IMR-90 (cell line): ENCODE measurements around the gene TELO2. TPM values are rescaled to one million over a fixed set of nuclear protein-coding genes. Genes with fewer than 3 reads are reported as not detected.

ENCODE experiments used
- ATAC-seq: fragments of 200-7000 bp; cut with Tn5 transposase; 2 replicates; pipeline ENCODE4 v1.9.1; 2020; ENCODE audit warnings: low read depth, mild to moderate bottlenecking, moderate library complexity
- BruUV-seq: library from RNA; stranded (reverse); fragments of 400-500 nt; replicated peaks from 2 replicates; lab custom pipeline; 2021; lab: Mats Ljungman, UMichigan
- CTCF ChIA-PET: fragments of 300-600 bp; formaldehyde crosslinking; extraction: SDS; loops from one replicate; lab custom pipeline; 2021; ENCODE audit warnings: antibody characterized with exemption; lab: Yijun Ruan, JAX
- POLR2A ChIA-PET: fragments of 300-600 bp; sonication (Branson Sonifier 250); formaldehyde crosslinking; loops from one replicate; lab custom pipeline; 2022; ENCODE audit warnings: antibody characterized with exemption; ENCODE audit not compliant: unreplicated experiment; lab: Charles Lee
- DNase-seq: peaks from one replicate; pipeline ENCODE4 v3.0.0; 2013
- H2AFZ ChIP-seq: replicated peaks from 2 replicates; pipeline ENCODE3; 2013; ENCODE audit warnings: low read length, mild to moderate bottlenecking; ENCODE audit not compliant: poor library complexity
- H2AK5ac ChIP-seq: 2 replicates; pipeline ENCODE4 v1.6.1; 2013; ENCODE audit warnings: low read depth, low read length, inconsistent platforms
- H2AK9ac ChIP-seq: replicated peaks from 2 replicates; pipeline ENCODE3; 2013; ENCODE audit warnings: mild to moderate bottlenecking, low read depth, low read length, moderate library complexity; ENCODE audit not compliant: poor library complexity
- H2BK120ac ChIP-seq: 2 replicates; pipeline ENCODE4 v1.6.1; 2013; ENCODE audit warnings: low read depth, low read length, inconsistent platforms
- H2BK15ac ChIP-seq: 3 replicates; pipeline ENCODE4 v1.6.1; 2013; ENCODE audit warnings: low read depth, low read length, inconsistent platforms
- H2BK20ac ChIP-seq: 2 replicates; pipeline ENCODE4 v1.6.1; 2013; ENCODE audit warnings: low read depth, mild to moderate bottlenecking, inconsistent platforms, low read length, moderate library complexity
- H2BK5ac ChIP-seq: 2 replicates; pipeline ENCODE4 v1.6.1; 2013; ENCODE audit warnings: mild to moderate bottlenecking, low read depth, low read length, inconsistent platforms; ENCODE audit not compliant: poor library complexity, severe bottlenecking
- H3K14ac ChIP-seq: replicated peaks from 2 replicates; pipeline ENCODE4 v1.6.1; 2013; ENCODE audit warnings: low read depth, low read length, inconsistent platforms
- H3K18ac ChIP-seq: 2 replicates; pipeline ENCODE4 v1.6.1; 2013; ENCODE audit warnings: low read depth, low read length, control low read depth
- H3K23ac ChIP-seq: 2 replicates; pipeline ENCODE4 v1.6.1; 2013; ENCODE audit warnings: low read depth, low read length, inconsistent platforms
- H3K27ac ChIP-seq: 2 replicates; pipeline ENCODE4 v1.5.1; 2013; ENCODE audit warnings: mild to moderate bottlenecking, control low read depth, low read length; ENCODE audit not compliant: insufficient read depth
- H3K27me3 ChIP-seq: 2 replicates; pipeline ENCODE4 v1.6.1; 2013; ENCODE audit warnings: low read length; ENCODE audit not compliant: control insufficient read depth, insufficient read depth
- H3K36me3 ChIP-seq: 2 replicates; pipeline ENCODE4 v1.6.1; 2013; ENCODE audit warnings: low read length, mixed read lengths; ENCODE audit not compliant: control insufficient read depth, insufficient read depth
- H3K4ac ChIP-seq: 2 replicates; pipeline ENCODE4 v1.6.1; 2013; ENCODE audit warnings: low read depth, low read length, inconsistent platforms
- H3K4me1 ChIP-seq: 2 replicates; pipeline ENCODE4 v1.6.1; 2013; ENCODE audit warnings: low read length, mixed read lengths; ENCODE audit not compliant: control insufficient read depth, insufficient read depth
- H3K4me2 ChIP-seq: 2 replicates; pipeline ENCODE4 v1.6.1; 2013; ENCODE audit warnings: low read depth, mild to moderate bottlenecking, control low read depth, low read length, moderate library complexity
- H3K4me3 ChIP-seq: 2 replicates; pipeline ENCODE4 v1.5.1; 2013; ENCODE audit warnings: low read depth, mild to moderate bottlenecking, control low read depth, low read length, moderate library complexity; ENCODE audit not compliant: insufficient read depth
- H3K56ac ChIP-seq: 2 replicates; pipeline ENCODE4 v1.6.1; 2013; ENCODE audit warnings: low read length, inconsistent platforms; ENCODE audit not compliant: insufficient read depth; ENCODE audit errors: extremely low read depth
- H3K79me1 ChIP-seq, 2 experiments: 2 replicates each; pipeline ENCODE4 v1.6.1; 2013; ENCODE audit warnings: low read length in 2 of 2, inconsistent platforms in 1 of 2, low read depth in 1 of 2
- H3K9ac ChIP-seq: 2 replicates; pipeline ENCODE4 v1.6.1; 2013; ENCODE audit warnings: low read depth, low read length, control low read depth
- H3K9me1 ChIP-seq: 2 replicates; pipeline ENCODE4 v1.6.1; 2013; ENCODE audit warnings: low read length, inconsistent platforms; ENCODE audit not compliant: insufficient read depth
- H3K9me3 ChIP-seq: 2 replicates; pipeline ENCODE4 v1.6.1; 2013; ENCODE audit warnings: low read length; ENCODE audit not compliant: control insufficient read depth, insufficient read depth
- H4K20me1 ChIP-seq: 2 replicates; pipeline ENCODE4 v1.6.1; 2013; ENCODE audit warnings: low read length, inconsistent platforms; ENCODE audit not compliant: insufficient read depth
- H4K5ac ChIP-seq: 2 replicates; pipeline ENCODE4 v1.6.1; 2013; ENCODE audit warnings: mild to moderate bottlenecking, low read depth, low read length, control low read depth
- H4K8ac ChIP-seq, 2 experiments: 2 replicates each; pipeline ENCODE4 v1.6.1; 2013; ENCODE audit warnings: low read depth in 2 of 2, low read length in 2 of 2, control low read depth in 1 of 2, inconsistent platforms in 1 of 2
- H4K91ac ChIP-seq: 2 replicates; pipeline ENCODE4 v1.6.1; 2013; ENCODE audit warnings: low read depth, low read length, inconsistent platforms; ENCODE audit not compliant: insufficient read depth
- CHD1 ChIP-seq: IDR thresholded peaks from 2 replicates; pipeline ENCODE4 v1.6.1; 2012; ENCODE audit warnings: low read depth, low read length, improper control_type of control experiment
- ELK1 ChIP-seq: fragments of 150-350 bp; IDR thresholded peaks from 2 replicates; pipeline ENCODE4 v1.6.1; 2016; ENCODE audit warnings: low read depth, mild to moderate bottlenecking, low read length, moderate library complexity, borderline replicate concordance
- FOS ChIP-seq: fragments of 150-350 bp; IDR thresholded peaks from 2 replicates; pipeline ENCODE4 v1.6.1; 2016; ENCODE audit warnings: low read depth, low read length
- MAZ ChIP-seq: IDR thresholded peaks from 2 replicates; pipeline ENCODE4 v1.6.1; 2012; ENCODE audit warnings: low read depth, mild to moderate bottlenecking, low read length, improper control_type of control experiment, moderate library complexity, borderline replicate concordance
- POLR2A ChIP-seq: IDR thresholded peaks from 2 replicates; pipeline ENCODE4 v1.6.1; 2012; ENCODE audit warnings: mild to moderate bottlenecking, low read depth, low read length
- SMC3 ChIP-seq: fragments of 150-350 bp; IDR thresholded peaks from 2 replicates; pipeline ENCODE4 v1.6.1; 2016; ENCODE audit warnings: low read depth, mild to moderate bottlenecking, antibody characterized with exemption, low read length, moderate library complexity
- WGBS, 2 experiments: methylation state at CpG; one replicate each; pipeline versions ENCODE4 v1.1.5 to v1.1.7; 2013; ENCODE audit warnings: missing lambda C conversion rate in 2 of 2; ENCODE audit not compliant: insufficient read length in 1 of 2; ENCODE audit errors: extremely low coverage in 2 of 2; 5-methylcytosine and 5-hydroxymethylcytosine counted together
- dilution Hi-C: fragments of 300-500 bp; cut with HindIII; formaldehyde crosslinking; loops from one replicate; pipeline ENCODE4 v1.14.3; 2018; ENCODE audit warnings: low sequenced_read_pairs; ENCODE audit not compliant: unreplicated experiment
- in situ Hi-C: fragments of 300-500 bp; cut with MboI; formaldehyde crosslinking; loops from 3 replicates; pipeline ENCODE4 v1.14.3; 2019; ENCODE audit warnings: low sequenced_read_pairs, inconsistent platforms, mixed read lengths
- intact Hi-C: fragments of 100-400 bp; cut with micrococcal nuclease; formaldehyde crosslinking; loops from 2 replicates; pipeline ENCODE4 v1.10.0; 2022
- polyA plus RNA-seq, 3 experiments: library from polyadenylated mRNA; depleted of rRNA; stranded (reverse); fragments of >200 nt; gene quantifications; 2 replicates each; pipeline ENCODE4 v1.2.3, GENCODE V29; 2012; ENCODE audit warnings: low replicate concordance in 1 of 3
- total RNA-seq: library from RNA; depleted of rRNA; stranded (reverse); fragments of >200 nt; gene quantifications from 2 replicates; pipeline ENCODE4 v1.2.3, GENCODE V29; 2012

Gene TELO2
- total and polyA plus RNA-seq, 2 of the 4 experiments (the other 2 are of a cell fraction), result 6.6 to 26.6 TPM

- POLR2A ChIA-PET, result no interaction called here
- BruUV-seq, result no TSS peak
These were observed 4.1 kb upstream of the TELO2 start for GRCh38 chr16:1489077-1489476.

More at GRCh38 chr16:1489077-1489476, 4.1 kb upstream of the TELO2 start:
- peaks cover 7% of the 10 kb centered on the region for H3K9me1 ChIP-seq
- H3K36me3 ChIP-seq, result no peaks in the 10 kb centered on the region
- H2BK15ac ChIP-seq, result no peak overlapping the region
- in situ Hi-C loops, result no loop called here
- H2AK5ac ChIP-seq, result no peak overlapping the region
- H2AFZ ChIP-seq, result no peak overlapping the region
- CTCF ChIA-PET, result no interaction called here
- peaks cover 0 to 14% of the 10 kb centered on the region in 2 experiments; a peak in 3 of 4 replicates for H3K79me1 ChIP-seq
- H3K23ac ChIP-seq, result no peak overlapping the region
- no peak overlapping the region for H3K27ac ChIP-seq
- H4K8ac ChIP-seq, result no peak overlapping the region
- no peak overlapping the region for H3K4ac ChIP-seq
- H3K4me3 ChIP-seq, result no peak overlapping the region
- TF ChIP-seq MAZ (no peak), ELK1 (no peak), POLR2A (no peak), CHD1 (no peak), SMC3 (no peak), FOS (no peak)
- H2AK9ac ChIP-seq, result no peak overlapping the region
- no peak overlapping the region for H4K5ac ChIP-seq
- H3K56ac ChIP-seq, result no peak overlapping the region
- intact Hi-C loops, result no loop called here
- ATAC-seq (no peak), DNase-seq (no peak)
- H4K20me1 ChIP-seq, result 0 out of 2 replicates have a peak, but pooled peaks cover 1% of the 10 kb centered on the region
- no peak overlapping the region for H2BK120ac ChIP-seq
- peaks cover 4% of the 10 kb centered on the region for H3K4me1 ChIP-seq
- no peak overlapping the region for H2BK20ac ChIP-seq
- H3K4me2 ChIP-seq, result no peak overlapping the region
- no peak overlapping the region for H4K91ac ChIP-seq
- H3K27me3 ChIP-seq, result no peaks in the 10 kb centered on the region
- no peak overlapping the region for H2BK5ac ChIP-seq
- dilution Hi-C loops, result no loop called here
- H3K9ac ChIP-seq, result no peak overlapping the region
- 96% methylated on average over 3 of the region's 12 CpGs; no CpG with 5 or more reads in 1 of the 2 experiments for WGBS, 2 experiments
- no peak overlapping the region for H3K14ac ChIP-seq
- H3K9me3 ChIP-seq, result no peaks in the 10 kb centered on the region
- no peak overlapping the region for H3K18ac ChIP-seq
